ENCODE measurements around the gene PLXNA1. TPM values are rescaled to one million over a fixed set of nuclear protein-coding genes. Genes with fewer than 3 reads are reported as not detected.

PLXNA1 gene
- total and polyA plus RNA-seq, 7 donors, result 7.7 to 20.1 (median 15.2) TPM

DNA sequence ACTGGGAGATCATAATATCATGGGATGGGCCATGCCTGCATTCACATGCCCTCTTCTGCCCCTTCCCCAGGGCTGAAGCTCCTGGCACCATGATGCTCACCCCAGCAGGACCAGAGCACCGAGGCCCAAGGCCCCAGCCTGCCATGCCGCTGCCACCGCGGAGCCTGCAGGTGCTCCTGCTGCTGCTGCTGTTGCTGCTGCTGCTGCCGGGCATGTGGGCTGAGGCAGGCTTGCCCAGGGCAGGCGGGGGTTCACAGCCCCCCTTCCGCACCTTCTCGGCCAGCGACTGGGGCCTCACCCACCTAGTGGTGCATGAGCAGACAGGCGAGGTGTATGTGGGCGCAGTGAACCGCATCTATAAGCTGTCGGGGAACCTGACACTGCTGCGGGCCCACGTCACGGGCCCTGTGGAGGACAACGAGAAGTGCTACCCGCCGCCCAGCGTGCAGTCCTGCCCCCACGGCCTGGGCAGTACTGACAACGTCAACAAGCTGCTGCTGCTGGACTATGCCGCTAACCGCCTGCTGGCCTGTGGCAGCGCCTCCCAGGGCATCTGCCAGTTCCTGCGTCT, 5.6 kb downstream of the PLXNA1 start:
- intact Hi-C loops (cut with DNase I), result loop anchor here in 1 of 2 donors (10.0 kb wide), 1 partner anchor 556 kb away; no protein-coding TSS in a partner anchor
- TF ChIP-seq, protein P1, sequence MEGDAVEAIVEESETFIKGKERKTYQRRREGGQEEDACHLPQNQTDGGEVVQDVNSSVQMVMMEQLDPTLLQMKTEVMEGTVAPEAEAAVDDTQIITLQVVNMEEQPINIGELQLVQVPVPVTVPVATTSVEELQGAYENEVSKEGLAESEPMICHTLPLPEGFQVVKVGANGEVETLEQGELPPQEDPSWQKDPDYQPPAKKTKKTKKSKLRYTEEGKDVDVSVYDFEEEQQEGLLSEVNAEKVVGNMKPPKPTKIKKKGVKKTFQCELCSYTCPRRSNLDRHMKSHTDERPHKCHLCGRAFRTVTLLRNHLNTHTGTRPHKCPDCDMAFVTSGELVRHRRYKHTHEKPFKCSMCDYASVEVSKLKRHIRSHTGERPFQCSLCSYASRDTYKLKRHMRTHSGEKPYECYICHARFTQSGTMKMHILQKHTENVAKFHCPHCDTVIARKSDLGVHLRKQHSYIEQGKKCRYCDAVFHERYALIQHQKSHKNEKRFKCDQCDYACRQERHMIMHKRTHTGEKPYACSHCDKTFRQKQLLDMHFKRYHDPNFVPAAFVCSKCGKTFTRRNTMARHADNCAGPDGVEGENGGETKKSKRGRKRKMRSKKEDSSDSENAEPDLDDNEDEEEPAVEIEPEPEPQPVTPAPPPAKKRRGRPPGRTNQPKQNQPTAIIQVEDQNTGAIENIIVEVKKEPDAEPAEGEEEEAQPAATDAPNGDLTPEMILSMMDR (IDR thresholded peaks at IDR 0.05), result no peak
- H3K9me3 ChIP-seq, result no peaks in the 10 kb centered on the region
- 93 to 94% (median 94%) methylated on average over 26 of the region's 26 CpGs for WGBS, 3 donors
- H3K27me3 ChIP-seq (ENCODE audit: insufficient read depth in 3 of 3, low read length in 2 of 3), result no peaks in the 10 kb centered on the region
- H3K4me1 ChIP-seq, result peaks cover 23% of the 10 kb centered on the region
- no peak for ATAC-seq
- no peak overlapping the region for H3K4me3 ChIP-seq
- H3K27ac ChIP-seq, result no peak overlapping the region
- no peak for DNase-seq
- H3K36me3 ChIP-seq (ENCODE audit: insufficient read depth in 1 of 2, low read depth in 1 of 2), result peaks cover 0 to 24% of the 10 kb centered on the region in 2 donors

DNA sequence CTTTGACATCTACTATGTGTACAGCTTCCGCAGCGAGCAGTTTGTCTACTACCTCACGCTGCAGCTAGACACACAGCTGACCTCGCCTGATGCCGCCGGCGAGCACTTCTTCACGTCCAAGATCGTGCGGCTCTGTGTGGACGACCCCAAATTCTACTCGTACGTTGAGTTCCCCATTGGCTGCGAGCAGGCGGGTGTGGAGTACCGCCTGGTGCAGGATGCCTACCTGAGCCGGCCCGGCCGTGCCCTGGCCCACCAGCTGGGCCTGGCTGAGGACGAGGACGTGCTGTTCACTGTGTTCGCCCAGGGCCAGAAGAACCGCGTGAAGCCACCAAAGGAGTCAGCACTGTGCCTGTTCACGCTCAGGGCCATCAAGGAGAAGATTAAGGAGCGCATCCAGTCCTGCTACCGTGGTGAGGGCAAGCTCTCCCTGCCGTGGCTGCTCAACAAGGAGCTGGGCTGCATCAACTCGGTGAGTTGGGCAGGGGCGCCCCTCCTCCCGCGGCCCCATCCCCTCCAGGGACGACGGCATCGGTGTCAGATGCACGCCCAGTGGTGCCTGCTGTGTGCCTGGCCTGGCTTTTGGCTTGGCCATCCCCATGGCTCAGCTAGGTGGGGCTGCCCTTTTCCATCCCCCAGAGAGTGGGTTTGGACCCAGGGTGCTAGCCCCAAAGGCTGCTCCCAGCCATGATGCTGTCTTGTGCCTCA, 6.6 kb downstream of the PLXNA1 start:
- DNase-seq (no peak), ATAC-seq (no peak)
- intact Hi-C loops (cut with DNase I), result loop anchor here in 1 of 2 donors (10.0 kb wide), 1 partner anchor 555 kb away; no protein-coding TSS in a partner anchor
- TF ChIP-seq, protein P1 (IDR thresholded peaks at IDR 0.05), result no peak
- no peak overlapping the region for H3K4me3 ChIP-seq
- H3K27me3 ChIP-seq (ENCODE audit: insufficient read depth in 3 of 3, low read length in 2 of 3), result no peaks in the 10 kb centered on the region
- no peaks in the 10 kb centered on the region for H3K9me3 ChIP-seq
- no peak overlapping the region for H3K27ac ChIP-seq
- peaks cover 0 to 24% of the 10 kb centered on the region in 2 donors for H3K36me3 ChIP-seq (ENCODE audit: insufficient read depth in 1 of 2, low read depth in 1 of 2)
- H3K4me1 ChIP-seq, result peaks cover 23% of the 10 kb centered on the region
- 90 to 91% (median 90%) methylated on average over 36 of the region's 36 CpGs for WGBS, 3 donors

DNA sequence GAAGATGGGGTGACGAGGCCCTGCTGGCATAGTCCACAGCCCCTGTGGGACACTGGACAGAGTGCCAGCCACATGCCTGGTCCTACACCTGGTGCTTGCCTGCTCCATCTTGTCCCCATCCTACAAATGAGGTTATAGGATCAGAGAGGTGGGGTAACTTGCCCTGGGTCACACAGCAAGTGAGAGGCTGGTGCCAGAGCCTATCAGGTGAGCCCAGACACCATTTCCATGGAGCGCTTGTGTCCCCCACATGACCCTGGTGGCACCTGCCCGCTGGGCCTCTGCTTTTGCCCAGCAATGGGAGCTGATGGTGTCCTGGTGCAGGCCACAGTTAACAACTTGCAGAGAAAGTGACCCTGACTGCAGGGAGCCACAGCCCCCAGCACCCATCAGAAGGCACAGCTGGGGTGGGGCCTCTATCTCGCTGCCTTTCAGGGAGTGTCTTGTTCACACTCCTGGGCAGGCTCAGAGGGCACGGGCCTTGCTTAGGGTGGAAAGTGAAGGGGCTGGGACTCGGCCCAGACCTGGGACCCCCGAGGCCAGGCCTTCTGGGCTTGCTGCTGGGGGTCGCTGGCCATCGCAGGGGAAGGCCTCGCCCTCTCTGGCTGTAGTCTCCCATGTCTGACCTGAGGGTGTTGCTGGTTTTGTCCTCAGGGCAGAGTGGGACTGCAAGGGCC, 7.2 kb downstream of the PLXNA1 start:
- 92 to 96% (median 95%) methylated on average over 10 of the region's 10 CpGs for WGBS, 3 donors
- H3K27ac ChIP-seq, result no peak overlapping the region
- peaks cover 30% of the 10 kb centered on the region for H3K4me1 ChIP-seq
- no peak overlapping the region for H3K4me3 ChIP-seq
- no peaks in the 10 kb centered on the region for H3K9me3 ChIP-seq
- DNase-seq (no peak), ATAC-seq (no peak)
- TF ChIP-seq, protein P1 (IDR thresholded peaks at IDR 0.05), result no peak
- H3K27me3 ChIP-seq (ENCODE audit: insufficient read depth in 3 of 3, low read length in 2 of 3), result no peaks in the 10 kb centered on the region
- peaks cover 0 to 24% of the 10 kb centered on the region in 2 donors for H3K36me3 ChIP-seq (ENCODE audit: insufficient read depth in 1 of 2, low read depth in 1 of 2)
- intact Hi-C loops (cut with DNase I), result no loop called here

DNA sequence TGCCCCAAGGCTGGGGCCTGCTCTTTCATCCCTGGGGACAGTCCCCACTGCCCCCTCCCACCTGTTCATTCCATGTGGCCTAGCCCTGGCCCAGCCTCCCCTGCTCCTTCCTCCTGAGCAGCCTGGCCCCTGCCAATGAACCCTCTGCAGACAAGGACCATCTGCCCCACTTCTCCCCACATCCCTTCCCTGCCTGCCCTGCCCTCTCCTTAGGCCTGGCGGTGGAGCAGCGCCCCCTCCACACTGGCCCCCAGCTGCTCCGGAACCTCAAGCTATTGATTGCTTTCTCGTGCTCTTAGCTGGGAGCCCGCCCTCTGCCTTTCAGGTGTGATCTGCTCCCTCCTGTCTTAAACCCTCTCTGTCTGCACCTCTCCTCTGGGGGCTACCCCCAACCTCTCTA, 8.0 kb downstream of the PLXNA1 start:
- Histone ChIP-seq H3K4me3 (no peak overlapping the region), H3K27me3 (ENCODE audit: insufficient read depth in 3 of 3, low read length in 2 of 3) (no peaks in the 10 kb centered on the region), H3K9me3 (no peaks in the 10 kb centered on the region), H3K36me3 (ENCODE audit: insufficient read depth in 1 of 2, low read depth in 1 of 2) (peaks cover 0 to 24% of the 10 kb centered on the region in 2 donors), H3K27ac (no peak overlapping the region), H3K4me1 (peaks cover 30% of the 10 kb centered on the region)
- intact Hi-C loops (cut with DNase I), result no loop called here
- WGBS, 3 donors, result 91 to 98% (median 95%) methylated on average over 5 of the region's 5 CpGs
- no peak for DNase-seq
- TF ChIP-seq, protein P1 (IDR thresholded peaks at IDR 0.05), result no peak
- no peak for ATAC-seq

Measured in psoas muscle (tissue), 8 donors.